HG02763 (cell line): Measurements from ENCODE around the gene DNAJC30.

Experiments
- ATAC-seq: cut with Tn5 transposase; IDR thresholded peaks from one replicate; pipeline ENCODE4 v1.9.1; 2021; ENCODE audit warnings: mild to moderate bottlenecking, moderate library complexity; ENCODE audit not compliant: unreplicated experiment

Gene DNAJC30

DNA sequence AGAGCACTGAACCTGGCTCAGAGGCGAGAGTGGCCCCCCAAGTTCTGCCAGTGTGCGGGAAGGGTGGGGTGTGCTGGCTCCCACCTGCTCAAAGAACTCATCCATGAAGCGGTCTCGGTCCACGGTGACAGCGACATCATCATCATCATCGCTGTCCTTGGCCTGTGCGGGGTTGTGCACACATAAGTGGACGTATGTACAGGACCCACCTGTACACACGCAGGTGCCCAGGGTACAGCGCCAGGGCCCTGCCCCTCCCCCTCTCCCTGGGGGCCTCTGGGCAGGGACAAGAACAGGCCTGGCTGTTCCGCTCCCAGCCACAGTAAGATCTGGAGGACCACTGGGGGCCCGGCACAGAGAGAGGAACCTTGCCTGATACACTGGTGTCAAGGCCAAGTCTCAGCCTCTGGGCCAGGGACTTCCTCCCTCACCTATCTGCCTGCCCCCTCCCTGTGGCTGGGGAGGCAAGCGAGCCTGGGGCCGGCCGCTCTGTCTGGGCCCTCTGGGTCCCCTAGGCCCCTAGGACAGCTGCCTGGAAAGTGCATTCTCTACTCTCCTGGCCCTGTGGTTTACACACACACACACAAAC lies 25.8 kb upstream of the DNAJC30 start:
- ATAC-seq: no peak

DNA sequence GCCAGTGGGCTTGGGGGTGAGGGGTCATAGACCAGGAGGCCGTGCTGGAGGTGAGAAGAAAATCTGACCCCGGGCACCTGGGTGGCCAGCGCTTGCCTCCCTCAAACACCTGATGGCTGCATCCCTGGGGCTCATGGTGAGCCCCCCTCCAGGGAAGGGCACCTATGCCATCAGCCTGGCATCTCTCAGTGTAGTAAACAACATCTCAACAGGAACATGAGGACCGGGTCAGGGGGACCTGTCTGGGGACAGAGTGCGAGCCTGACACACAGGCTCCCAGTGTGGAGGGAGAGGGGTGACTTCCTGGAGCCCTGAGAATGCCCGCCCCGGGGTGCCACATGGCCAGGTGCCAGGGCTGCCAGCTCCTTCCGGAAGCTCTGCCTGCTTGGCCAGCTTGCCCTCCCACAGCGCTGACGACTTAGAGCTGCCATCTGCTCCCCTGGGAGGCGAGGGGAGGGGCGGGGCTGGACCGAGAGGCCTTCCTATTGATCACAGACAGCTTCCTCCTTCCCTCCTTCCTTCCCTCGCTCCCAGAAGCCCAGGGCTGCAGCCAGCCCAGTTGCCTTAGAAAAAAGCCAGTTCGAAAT lies 23.9 kb upstream of the DNAJC30 start:
- no peak for ATAC-seq

DNA sequence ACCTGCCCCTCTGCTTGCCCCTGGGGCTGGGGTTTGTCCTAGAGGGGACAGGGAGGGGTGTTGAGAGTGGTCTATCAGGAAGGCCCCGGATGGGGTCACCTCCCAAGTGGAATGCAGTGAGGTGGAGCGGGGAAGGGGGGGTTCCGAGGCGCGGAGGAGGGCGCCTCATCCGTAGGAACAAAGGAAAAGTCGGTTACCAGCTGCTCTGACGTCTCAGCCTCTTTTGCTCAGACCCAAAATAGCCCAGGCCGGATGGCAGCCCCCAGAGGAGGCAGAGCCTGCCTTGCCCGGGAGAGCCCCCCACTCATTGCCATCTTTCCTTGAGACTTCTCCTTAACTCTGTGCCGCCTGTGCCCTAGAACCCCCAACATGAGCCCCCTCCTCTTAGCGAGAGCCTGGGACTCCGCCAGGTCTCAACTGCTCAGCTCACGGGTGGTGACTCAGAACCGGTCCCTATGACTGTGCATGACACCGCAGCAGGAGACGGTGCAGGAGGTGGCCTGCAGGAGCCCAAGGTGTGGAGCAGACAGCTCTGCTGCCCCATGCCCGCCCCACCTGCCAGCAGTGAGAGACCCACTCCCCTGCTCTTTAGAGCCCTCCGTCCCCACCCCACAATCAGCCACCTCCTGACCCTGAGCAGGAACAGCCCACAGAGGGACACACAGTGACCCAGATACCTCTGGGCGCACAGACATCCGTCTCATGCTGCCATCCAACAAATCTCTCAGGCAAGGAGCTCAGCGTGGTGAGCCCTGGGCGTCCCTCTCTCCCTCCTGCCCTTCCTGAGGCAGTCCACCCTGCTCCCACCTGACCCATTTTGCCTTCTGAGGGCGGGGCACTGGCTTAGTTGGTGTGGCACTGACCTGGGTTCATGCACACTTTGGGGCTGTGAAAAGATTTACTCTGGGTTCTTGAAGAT lies 23.1 kb upstream of the DNAJC30 start:
- ATAC-seq: no peak

DNA sequence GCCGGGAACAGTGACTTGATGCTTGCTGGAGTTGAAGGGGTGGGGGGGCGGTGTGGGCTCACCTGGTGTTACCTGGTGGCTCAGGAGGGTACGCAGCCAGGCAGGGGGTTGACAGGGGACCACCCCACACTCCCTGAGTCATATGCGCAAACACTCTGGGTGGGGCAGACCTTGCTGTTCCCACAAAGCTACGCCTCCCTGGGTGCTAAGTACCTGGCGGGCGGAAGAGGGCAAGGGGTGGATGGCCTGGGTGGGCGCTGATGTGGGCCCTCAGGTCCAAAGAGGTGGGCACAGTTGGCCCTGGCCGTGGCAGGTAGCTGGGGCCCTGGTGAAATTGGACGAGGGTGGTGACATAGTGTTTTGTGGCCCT lies 22.3 kb upstream of the DNAJC30 start:
- no peak for ATAC-seq

DNA sequence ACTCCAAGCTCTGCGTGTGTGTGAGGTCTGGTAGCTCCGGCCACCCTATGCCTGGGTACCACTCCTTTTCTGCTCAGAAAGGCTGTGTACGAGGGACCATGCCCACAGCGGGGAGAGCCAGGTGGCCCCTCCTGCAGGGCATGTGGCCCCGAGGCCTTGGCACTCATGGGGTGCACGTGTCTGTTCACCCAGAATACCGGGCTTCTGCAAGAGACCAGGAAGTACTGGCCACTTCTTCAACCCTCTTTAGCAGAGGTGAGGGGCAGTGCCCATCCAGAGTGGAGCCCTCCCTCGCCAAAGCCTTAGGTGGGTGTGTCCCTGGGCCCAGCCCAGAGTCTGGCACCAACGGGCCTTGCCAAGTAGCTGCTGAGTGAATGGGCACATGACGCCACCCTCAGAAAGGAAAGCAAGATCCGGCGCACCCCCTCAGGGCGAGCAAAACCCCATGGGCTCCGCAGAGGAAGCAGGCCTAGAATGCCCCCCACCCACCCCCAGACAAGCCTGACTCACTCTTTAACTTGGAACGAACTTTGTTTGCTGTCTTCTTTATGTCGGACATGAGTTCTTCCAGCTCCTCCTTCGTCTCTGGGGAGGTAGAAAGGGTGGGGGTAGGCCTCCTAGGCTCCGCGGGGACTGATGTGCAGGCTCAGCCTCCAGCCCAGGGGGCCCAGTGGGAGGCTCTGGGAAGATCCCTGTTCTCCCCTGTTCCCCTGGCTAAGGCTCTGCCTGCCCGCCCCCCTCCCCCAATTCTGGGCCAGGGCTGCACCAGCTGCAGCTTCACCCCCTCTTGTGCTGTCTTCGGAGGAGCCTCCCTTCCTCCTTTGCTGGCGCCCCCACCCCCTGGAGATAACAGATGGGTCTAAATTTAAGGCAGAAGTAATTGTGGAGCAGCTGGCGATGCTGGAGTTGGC lies 21.6 kb upstream of the DNAJC30 start:
- no peak for ATAC-seq

DNA sequence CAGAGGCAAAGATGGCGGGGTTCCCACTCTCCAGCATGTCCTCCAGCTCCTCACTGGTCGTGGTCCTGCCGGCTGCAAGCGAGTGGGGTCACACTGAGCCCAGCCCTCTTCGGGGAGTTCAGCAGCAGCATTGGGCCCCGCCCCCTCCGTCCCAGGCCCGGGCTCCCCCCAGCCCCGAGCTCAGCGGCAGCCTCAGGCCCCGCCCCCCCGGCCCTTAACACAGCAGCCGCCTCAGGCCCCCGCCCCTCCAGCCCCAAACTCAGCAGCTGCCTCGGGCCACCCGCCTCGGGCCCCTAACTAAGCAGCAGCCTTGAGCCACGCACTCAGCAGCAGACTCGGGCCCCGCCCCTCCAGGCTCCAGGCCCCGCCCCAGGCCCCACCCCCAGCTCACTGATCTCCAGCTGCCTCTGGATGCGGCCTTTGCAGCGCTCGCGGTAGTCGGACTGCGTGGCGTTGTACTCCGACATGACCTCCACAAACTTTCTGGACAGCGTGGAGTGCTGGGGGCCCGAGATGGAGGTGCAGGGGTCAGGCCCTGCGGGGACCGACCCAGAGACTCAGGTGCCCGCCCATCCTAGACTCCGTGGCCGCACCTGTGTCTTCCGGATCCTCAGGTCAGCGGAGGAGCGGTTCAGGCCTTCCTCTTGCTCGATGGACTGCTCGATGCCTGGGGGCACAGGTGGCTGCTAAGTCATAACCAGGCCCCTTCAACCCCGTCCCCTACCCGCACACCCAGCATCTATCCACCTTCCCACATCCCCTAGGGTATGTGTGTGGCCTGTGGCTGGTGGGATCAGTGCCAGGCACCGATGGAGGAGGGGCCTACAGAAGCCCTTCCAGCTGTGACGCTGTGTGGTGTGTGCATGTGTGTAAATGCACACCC lies 20.7 kb upstream of the DNAJC30 start:
- ATAC-seq: no peak

DNA sequence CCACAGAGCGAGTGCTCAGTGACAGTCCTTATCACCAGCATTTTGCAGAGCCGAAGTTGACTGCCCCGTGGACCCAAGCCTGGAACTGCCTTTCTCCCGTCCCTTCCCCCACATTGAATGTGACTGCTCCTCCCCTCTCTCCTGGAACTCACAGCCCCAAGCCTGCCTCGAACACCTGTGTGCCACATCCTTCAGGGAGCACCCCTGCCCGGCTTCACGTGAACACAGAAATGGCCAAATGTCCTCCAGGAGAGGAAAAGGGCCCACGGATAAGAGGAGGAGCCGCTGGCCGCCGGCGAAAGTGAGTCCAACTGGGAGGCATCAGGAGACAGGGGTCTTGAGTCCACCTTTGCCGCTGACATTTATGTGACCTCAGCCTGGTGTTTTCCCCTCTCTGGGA lies 20.0 kb upstream of the DNAJC30 start:
- no peak for ATAC-seq

DNA sequence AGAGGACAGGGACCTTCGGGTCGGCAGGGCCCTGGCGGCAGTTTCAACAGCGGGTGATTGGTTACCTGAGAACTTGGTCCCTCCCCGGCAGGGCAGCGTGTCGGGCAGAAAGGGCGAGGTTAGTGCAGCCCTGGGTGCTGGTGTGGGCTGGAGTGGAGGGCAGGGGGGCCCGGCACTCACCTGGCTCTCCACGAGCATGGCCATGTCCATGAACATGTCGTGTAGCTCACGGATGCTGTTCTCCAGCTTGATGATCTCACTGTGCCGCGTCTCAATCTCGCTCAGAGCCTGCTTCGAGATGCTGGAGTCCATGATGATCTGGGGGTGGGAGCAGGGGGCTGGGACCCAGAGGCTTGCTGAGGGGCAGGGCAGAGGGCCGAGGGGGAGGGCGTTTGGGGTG lies 19.4 kb upstream of the DNAJC30 start:
- no peak for ATAC-seq

DNA sequence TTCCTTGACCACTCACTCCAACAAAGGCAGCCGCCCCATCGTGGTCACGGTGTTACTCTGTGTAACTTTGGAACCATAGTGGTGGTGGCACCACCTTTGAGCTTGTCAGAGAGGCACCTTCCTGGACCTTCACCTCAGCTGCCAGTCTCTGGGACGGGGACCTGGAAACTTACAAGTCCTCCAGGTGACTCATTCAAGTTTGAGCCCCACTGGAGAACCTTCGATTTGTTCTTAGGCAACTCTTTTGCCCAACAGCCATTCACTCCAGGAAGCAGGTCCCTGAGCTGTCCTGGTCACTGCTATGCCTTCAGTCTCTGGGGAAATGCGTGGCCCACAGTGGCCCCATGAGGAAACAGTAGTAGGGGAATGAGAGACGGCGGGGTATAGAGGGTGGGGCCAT lies 19.0 kb upstream of the DNAJC30 start:
- no peak for ATAC-seq

DNA sequence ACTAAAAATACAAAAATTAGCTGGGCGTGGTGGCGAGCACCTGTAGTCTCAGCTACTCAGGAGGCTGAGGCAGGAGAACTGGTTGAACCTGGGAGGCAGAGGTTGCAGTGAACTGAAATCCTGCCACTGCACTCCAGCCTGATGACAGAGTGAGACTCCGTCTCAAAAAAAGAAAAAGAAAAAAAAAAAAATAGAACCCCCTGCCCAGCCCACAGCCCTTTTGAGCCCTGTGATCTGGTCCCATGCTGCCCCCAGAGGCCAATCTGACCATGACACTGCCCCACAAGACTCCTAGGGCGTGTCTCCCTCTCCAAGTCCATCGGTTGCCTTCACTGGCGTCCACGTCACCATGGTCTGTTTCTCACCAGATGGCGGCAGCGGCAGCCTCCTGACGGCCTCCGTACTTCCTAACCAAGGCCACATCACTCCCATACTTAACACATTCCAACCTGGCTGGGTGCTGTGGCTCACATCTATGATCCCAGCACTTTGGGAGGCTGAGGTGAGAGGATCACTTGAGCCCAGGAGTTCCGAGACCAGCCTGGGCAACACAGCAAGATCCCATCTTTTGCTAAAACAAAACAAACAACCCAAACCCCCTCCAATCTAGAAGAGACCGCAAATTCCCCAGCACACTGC lies 18.2 kb upstream of the DNAJC30 start:
- no peak for ATAC-seq

DNA sequence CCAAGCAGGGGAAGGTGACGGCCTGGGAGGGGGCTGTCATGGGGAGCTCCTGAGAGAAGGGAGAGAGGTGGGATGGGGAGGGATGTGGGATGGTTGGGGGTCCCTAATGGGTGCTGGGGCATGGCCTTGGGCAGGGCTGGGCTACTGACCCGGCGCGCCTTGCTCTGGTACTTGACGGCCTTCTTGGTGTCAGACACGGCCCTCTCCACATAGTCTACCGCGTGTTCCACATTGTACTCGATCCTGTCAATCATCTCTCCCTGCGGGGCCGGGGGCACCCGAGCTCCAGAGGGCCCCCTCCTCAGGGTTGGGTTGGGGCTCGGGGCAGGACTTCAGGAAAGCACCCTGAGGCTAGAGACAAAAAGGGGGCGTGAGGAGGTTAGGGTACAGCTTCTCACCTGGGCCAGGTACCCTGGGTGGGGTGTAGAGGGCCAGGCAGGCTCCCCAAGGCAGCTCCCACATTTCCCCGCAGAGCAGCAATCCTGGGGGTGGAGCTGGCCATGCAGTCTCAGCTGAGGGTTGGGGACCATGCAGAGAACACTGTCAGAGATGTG lies 17.4 kb upstream of the DNAJC30 start:
- no peak for ATAC-seq

DNA sequence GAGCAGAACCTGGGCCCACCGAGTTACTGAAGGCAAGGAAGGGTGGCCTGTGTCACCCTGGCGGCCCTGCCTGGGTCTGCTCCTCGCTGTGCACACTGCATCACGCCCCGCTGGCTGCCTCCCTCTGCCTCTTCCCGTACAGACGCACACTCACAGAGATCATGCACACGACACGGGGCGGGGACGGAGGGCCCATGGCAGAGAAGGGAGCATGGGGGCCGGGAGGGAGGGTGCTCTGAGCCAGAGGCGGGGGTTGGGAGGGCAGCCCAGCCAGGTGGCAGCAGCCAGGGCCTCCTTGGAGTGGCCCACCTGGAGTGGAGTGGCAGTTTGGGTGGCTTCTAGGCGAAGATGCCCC lies 16.8 kb upstream of the DNAJC30 start:
- ATAC-seq: no peak

DNA sequence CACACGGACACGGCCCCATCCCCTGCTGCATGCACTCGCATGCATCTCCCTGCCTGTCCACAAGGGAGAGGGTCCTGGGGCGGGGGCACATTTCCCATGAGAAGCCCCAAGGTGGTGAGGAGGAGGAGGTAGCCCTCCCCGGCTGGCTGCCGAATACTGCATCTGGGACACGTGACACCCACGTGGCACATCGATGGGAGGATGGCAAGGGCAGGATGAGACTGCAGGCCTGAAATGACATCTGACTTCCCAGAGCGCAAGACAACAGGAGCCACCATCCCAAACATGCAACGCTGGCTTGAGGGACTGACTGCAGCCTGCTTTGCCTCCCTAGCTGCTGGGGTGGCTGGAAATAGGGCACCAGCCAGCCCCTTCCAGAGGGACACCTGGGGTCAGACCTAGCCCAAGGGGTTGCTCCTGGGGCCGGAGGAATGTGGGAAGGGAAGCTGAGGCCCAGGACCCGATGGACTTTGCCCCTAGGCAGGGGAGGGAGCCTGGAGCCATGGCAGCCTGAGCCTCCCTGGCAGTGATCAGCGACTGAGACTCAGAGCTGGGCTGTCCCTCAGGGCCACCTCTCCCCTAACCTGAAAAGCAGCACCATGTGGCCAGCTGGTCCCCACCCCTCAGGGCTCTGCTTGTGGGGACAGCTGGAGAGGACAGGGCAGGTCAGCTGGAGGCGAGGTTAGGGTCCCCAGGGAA lies 16.3 kb upstream of the DNAJC30 start:
- ATAC-seq: no peak

DNA sequence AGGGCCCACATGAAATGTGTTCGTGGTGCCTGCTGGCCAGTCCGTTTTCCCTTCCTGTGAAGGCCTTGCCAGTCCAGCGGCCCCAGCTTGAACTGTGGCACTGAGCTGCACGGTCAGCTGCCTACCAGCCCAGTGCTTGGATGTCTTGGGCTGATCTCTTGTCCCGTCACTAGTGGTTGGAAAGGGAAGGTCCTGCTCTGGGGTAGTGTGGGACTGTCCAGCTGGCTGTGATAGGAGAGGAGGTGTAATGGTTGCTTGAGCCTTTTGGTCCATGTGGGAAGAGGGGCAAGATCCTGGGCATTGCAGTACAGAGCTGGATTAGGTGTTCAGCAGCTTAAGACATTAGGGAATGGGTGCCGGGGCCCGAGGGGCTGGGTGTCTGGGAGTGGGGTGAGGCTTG lies 15.2 kb upstream of the DNAJC30 start:
- ATAC-seq: no peak

DNA sequence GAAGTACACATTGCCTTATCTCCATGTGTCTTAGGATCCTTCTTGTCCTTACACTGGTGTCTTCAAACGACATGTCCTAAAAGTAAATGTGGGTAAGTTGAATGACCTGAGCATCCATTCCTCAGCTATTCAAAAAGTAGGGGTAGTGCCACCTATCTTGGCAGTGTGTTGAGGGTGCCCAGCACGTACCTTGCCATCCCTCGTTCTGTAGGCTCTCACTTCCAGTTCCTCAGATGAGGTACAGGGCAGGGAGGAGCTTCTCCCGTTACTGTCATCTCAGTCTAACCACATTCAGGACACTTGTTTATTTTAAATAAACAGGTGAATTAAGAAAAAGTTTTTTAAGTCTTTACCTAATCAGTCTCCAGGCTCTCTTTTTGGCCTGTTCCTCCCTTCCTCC lies 13.1 kb upstream of the DNAJC30 start:
- ATAC-seq: no peak

DNA sequence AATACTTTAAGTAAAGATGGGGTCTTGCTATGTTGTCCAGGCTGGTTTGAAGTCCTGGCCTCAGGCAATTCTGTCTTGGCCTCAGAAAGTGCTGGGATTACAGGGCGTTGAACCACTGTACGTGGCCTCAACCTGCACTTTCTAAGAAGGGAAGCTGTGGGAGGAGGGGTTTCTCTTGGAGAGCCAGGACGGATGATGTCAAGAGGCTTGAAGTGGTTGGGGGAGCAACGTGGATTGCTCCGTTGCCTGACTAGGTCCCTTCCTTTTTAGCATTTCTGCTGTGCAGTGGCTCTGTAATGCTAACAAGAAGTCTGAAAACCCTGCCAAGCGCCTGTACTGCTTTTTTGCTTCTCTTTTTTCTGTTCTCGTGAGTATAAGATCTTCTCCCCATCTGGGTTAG lies 7.4 kb upstream of the DNAJC30 start:
- no peak for ATAC-seq

DNA sequence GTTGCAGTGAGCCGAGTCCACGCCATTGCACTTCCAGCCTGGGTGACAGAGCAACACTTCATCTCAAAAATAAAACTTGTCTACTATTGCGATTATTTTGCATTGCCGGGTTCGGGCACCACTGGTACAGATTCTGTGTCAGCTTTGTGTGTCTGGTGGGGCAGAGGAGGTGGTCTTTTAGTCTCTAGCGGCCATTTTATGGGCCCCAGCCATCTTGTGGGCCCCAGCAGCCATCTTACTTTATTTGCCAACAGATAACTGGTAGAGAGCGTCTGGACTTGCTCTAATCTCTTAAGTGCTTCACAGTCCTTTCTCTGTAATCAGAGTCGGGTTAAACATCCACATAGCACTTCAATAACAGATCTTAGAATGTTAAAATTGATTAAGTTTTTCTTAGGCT lies 5.0 kb upstream of the DNAJC30 start:
- ATAC-seq: no peak

DNA sequence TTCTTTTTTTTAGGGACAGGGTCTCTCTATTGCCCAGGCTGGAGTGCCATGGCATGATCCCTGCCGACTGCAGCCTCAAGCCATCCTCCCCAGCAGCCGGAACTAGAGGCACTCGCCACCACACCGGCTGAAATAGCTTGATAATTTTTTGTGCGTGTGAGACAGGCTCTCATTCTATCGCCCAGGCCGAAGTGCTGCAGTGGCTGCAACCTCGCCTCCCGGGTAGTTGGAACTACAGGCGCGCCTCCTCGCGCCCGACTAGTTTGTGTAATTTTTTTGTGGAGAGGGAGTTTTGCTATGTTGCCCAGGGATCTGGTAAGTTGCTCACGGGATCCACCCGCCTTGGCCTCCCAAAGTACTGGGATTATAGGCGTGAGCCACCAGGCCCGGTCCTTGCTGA lies 2.1 kb upstream of the DNAJC30 start:
- no peak for ATAC-seq
